ENCODE measurements around the gene OGFOD2.

- TF ChIP-seq CTCF (IDR thresholded peaks at IDR 0.05; ENCODE audit: low read depth, low read length, missing input control) (no peak), ZBTB33 (IDR thresholded peaks at IDR 0.05) (no peak), JUND (IDR thresholded peaks at IDR 0.05) (no peak)
These were observed 6.8 kb downstream of the OGFOD2 start for GRCh38 chr12:122981587-122982476.

All from liver (tissue), 3 donors.